GM21423 (cell line): ENCODE data around the gene SGK1.
"Not testable (repeated sequence)": the region's sequence is repeated elsewhere in the genome, so short reads cannot be mapped to it uniquely, and the experiment has no call there.

ENCODE experiments used
- ATAC-seq: cut with Tn5 transposase; IDR thresholded peaks from one replicate; pipeline ENCODE4 v1.9.1; 2021; ENCODE audit warnings: mild to moderate bottlenecking, moderate library complexity; ENCODE audit not compliant: unreplicated experiment

Gene SGK1

GRCh38 chr6:134307075-134307474, 10.8 kb downstream of the SGK1 start:
- no peak for ATAC-seq

- not testable (repeated sequence) for ATAC-seq
Observed at GRCh38 chr6:134304381-134304780, 13.5 kb downstream of the SGK1 start.

GRCh38 chr6:134303891-134304290, 14.0 kb downstream of the SGK1 start:
- ATAC-seq, result no peak

GRCh38 chr6:134299236-134299635, 18.7 kb downstream of the SGK1 start:
- no peak for ATAC-seq

GRCh38 chr6:134296762-134297161, 21.1 kb downstream of the SGK1 start:
- ATAC-seq, result no peak

- peak; percentile 77 for ATAC-seq
Observed at GRCh38 chr6:134295953-134296553, 21.9 kb downstream of the SGK1 start.

GRCh38 chr6:134293659-134294161, 24.2 kb downstream of the SGK1 start:
- ATAC-seq, result no peak

- ATAC-seq, result no peak
Observed at GRCh38 chr6:134291156-134291555, 26.8 kb downstream of the SGK1 start.

- ATAC-seq, result no peak
Observed at GRCh38 chr6:134289204-134289575, 28.7 kb downstream of the SGK1 start.

GRCh38 chr6:134288538-134289203, 29.2 kb downstream of the SGK1 start:
- peak; percentile 61 for ATAC-seq

- ATAC-seq, result peak; percentile 27
Observed at GRCh38 chr6:134287859-134288537, 29.9 kb downstream of the SGK1 start.

GRCh38 chr6:134282816-134283215, 35.1 kb downstream of the SGK1 start:
- ATAC-seq, result no peak

GRCh38 chr6:134281388-134281787, 36.5 kb downstream of the SGK1 start:
- ATAC-seq, result no peak

GRCh38 chr6:134278000-134278399, 39.9 kb downstream of the SGK1 start:
- no peak for ATAC-seq

- not testable (repeated sequence) for ATAC-seq
Observed at GRCh38 chr6:134276891-134277377, 41.0 kb downstream of the SGK1 start.

GRCh38 chr6:134272374-134272773, 45.5 kb downstream of the SGK1 start:
- no peak for ATAC-seq

- ATAC-seq, result no peak
Observed at GRCh38 chr6:134267917-134268361, 50.0 kb downstream of the SGK1 start.

GRCh38 chr6:134266776-134267175, 51.1 kb downstream of the SGK1 start:
- no peak for ATAC-seq

GRCh38 chr6:134261766-134262165, 56.1 kb downstream of the SGK1 start:
- no peak for ATAC-seq

- no peak for ATAC-seq
Observed at GRCh38 chr6:134258849-134259306, 59.0 kb downstream of the SGK1 start.

GRCh38 chr6:134257516-134257915, 60.4 kb downstream of the SGK1 start:
- no peak for ATAC-seq

GRCh38 chr6:134256862-134257261, 61.0 kb downstream of the SGK1 start:
- no peak for ATAC-seq
